IMR-90 (cell line): ENCODE measurements around the gene RPUSD4.

Experiments
- CEBPB ChIP-seq: IDR thresholded peaks from 2 replicates; pipeline ENCODE4 v1.6.1; 2012; ENCODE audit warnings: low read depth, low read length, improper control_type of control experiment
- POLR2A ChIP-seq: IDR thresholded peaks from 2 replicates; pipeline ENCODE4 v1.6.1; 2012; ENCODE audit warnings: mild to moderate bottlenecking, low read depth, low read length
- RFX5 ChIP-seq: IDR thresholded peaks from 2 replicates; pipeline ENCODE4 v1.8.0; 2012; ENCODE audit warnings: low read depth, mild to moderate bottlenecking, low read length, moderate library complexity
- TF ChIP-seq, protein P1 (sequence below): conservative IDR thresholded peaks from 2 replicates; pipeline ENCODE4 v1.5.1; 2012; ENCODE audit warnings: mild to moderate bottlenecking, low read depth, low read length, improper control_type of control experiment

DNA sequence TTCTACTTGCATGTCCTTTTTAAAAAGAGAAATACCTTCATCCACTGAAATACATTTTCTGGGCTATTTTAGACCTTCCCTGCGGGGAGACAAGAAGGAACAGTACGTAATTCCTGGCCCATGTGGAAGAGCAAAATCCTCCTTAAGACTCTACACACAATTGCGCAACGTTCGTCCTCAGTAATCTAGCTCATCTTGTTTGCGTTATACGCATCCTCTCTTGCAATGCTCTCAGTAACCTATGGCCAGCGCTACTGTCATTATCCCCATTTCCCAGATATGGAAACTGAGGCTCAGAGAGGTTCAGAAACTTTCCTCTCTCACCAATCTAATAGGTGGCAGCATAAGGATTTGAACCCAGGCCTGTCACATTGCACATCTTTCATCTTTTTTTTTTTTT, 54.6 kb downstream of the RPUSD4 start:
- no peak for TF ChIP-seq POLR2A
- TF ChIP-seq RFX5 = no peak
- peak; percentile 94 for TF ChIP-seq CEBPB
- TF ChIP-seq, protein P1, sequence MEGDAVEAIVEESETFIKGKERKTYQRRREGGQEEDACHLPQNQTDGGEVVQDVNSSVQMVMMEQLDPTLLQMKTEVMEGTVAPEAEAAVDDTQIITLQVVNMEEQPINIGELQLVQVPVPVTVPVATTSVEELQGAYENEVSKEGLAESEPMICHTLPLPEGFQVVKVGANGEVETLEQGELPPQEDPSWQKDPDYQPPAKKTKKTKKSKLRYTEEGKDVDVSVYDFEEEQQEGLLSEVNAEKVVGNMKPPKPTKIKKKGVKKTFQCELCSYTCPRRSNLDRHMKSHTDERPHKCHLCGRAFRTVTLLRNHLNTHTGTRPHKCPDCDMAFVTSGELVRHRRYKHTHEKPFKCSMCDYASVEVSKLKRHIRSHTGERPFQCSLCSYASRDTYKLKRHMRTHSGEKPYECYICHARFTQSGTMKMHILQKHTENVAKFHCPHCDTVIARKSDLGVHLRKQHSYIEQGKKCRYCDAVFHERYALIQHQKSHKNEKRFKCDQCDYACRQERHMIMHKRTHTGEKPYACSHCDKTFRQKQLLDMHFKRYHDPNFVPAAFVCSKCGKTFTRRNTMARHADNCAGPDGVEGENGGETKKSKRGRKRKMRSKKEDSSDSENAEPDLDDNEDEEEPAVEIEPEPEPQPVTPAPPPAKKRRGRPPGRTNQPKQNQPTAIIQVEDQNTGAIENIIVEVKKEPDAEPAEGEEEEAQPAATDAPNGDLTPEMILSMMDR = no peak
